Endodermal cell (in vitro differentiated cells): ENCODE results near the gene RCVRN. TPM values are rescaled to one million over a fixed set of nuclear protein-coding genes. Genes with fewer than 3 reads are reported as not detected.

Experiments
- DNase-seq: peaks from one replicate; pipeline ENCODE4 v3.0.0-alpha.2; 2017
- H3K27ac ChIP-seq: 2 replicates; pipeline ENCODE4 v1.5.1; 2013; ENCODE audit warnings: mild to moderate bottlenecking, low read depth, low read length, moderate library complexity
- H3K27me3 ChIP-seq: 2 replicates; pipeline ENCODE4 v1.6.1; 2013; ENCODE audit warnings: mild to moderate bottlenecking, low read length, moderate library complexity; ENCODE audit not compliant: insufficient read depth, control insufficient read depth, poor library complexity, severe bottlenecking
- H3K36me3 ChIP-seq: 2 replicates; pipeline ENCODE4 v1.7.0; 2013; ENCODE audit warnings: mild to moderate bottlenecking, low read length, moderate library complexity; ENCODE audit not compliant: control insufficient read depth, insufficient read depth
- H3K4me1 ChIP-seq: one replicate; pipeline ENCODE4 v1.7.0; 2013; ENCODE audit warnings: low read length; ENCODE audit not compliant: control insufficient read depth, insufficient read depth
- H3K4me3 ChIP-seq: 2 replicates; pipeline ENCODE4 v1.5.1; 2013; ENCODE audit warnings: mild to moderate bottlenecking, low read length, moderate library complexity
- H3K9ac ChIP-seq: 2 replicates; pipeline ENCODE4 v1.6.1; 2013; ENCODE audit warnings: mild to moderate bottlenecking, low read length, moderate library complexity; ENCODE audit not compliant: poor library complexity, severe bottlenecking; ENCODE audit errors: extremely low read depth
- H3K9me3 ChIP-seq: 2 replicates; pipeline ENCODE4 v1.6.1; 2013; ENCODE audit warnings: mild to moderate bottlenecking, low read length, moderate library complexity; ENCODE audit not compliant: control insufficient read depth
- H3K27ac Mint-ChIP-seq: 2 replicates; pipeline ENCODE4 v1.8.0; 2020; ENCODE audit warnings: mixed read lengths
- H3K27me3 Mint-ChIP-seq: 2 replicates; pipeline ENCODE4 v1.8.0; 2021; ENCODE audit warnings: mild to moderate bottlenecking, mixed read lengths; ENCODE audit not compliant: insufficient read depth
- H3K36me3 Mint-ChIP-seq: 2 replicates; pipeline ENCODE4 v1.8.0; 2020; ENCODE audit warnings: low read depth, mixed read lengths
- H3K4me1 Mint-ChIP-seq: 2 replicates; pipeline ENCODE4 v1.8.0; 2020; ENCODE audit warnings: mixed read lengths
- H3K4me3 Mint-ChIP-seq: 2 replicates; pipeline ENCODE4 v1.8.0; 2020; ENCODE audit warnings: mild to moderate bottlenecking, moderate library complexity, mixed read lengths
- H3K9me3 Mint-ChIP-seq: 2 replicates; pipeline ENCODE4 v1.8.0; 2020; ENCODE audit warnings: mild to moderate bottlenecking, mixed read lengths
- WGBS, 2 experiments: methylation state at CpG; one replicate each; pipeline versions ENCODE4 v1.1.5 to v1.1.7; 2013; ENCODE audit warnings: missing lambda C conversion rate in 2 of 2, mixed read lengths in 1 of 2; ENCODE audit not compliant: insufficient coverage in 1 of 2, insufficient read length in 1 of 2; 5-methylcytosine and 5-hydroxymethylcytosine counted together
- total RNA-seq, 2 donors: library from RNA; stranded (reverse); fragmentation: NEBNext Ultra II Directional in 1 of 2; extraction: Animal tissue kit (Norgen Biotek cat#: 25700) in 1 of 2; gene quantifications; 2 replicates in 1 of 2; 3 replicates in 1 of 2; pipeline ENCODE4 v1.2.1, GENCODE V29; 2021
- TF ChIP-seq, protein P1 (sequence below): fragments of 200-600 bp; sonication (generic); conservative IDR thresholded peaks from 2 replicates; pipeline ENCODE4 v1.5.0; 2021; ENCODE audit warnings: antibody characterized with exemption, mild to moderate bottlenecking

The RCVRN gene
- total RNA-seq, 2 donors from 2014 or later: not detected

- Histone ChIP-seq H3K4me1 (no peaks in the 10 kb centered on the region), H3K27ac (no peak overlapping the region), H3K4me3 (no peak overlapping the region), H3K9me3 (peaks cover 9% of the 10 kb centered on the region), H3K9ac (no peak overlapping the region), H3K36me3 (no peaks in the 10 kb centered on the region), H3K27me3 (no peaks in the 10 kb centered on the region)
- H3K36me3 Mint-ChIP-seq: peaks cover 7% of the 10 kb centered on the region
- TF ChIP-seq, protein P1, sequence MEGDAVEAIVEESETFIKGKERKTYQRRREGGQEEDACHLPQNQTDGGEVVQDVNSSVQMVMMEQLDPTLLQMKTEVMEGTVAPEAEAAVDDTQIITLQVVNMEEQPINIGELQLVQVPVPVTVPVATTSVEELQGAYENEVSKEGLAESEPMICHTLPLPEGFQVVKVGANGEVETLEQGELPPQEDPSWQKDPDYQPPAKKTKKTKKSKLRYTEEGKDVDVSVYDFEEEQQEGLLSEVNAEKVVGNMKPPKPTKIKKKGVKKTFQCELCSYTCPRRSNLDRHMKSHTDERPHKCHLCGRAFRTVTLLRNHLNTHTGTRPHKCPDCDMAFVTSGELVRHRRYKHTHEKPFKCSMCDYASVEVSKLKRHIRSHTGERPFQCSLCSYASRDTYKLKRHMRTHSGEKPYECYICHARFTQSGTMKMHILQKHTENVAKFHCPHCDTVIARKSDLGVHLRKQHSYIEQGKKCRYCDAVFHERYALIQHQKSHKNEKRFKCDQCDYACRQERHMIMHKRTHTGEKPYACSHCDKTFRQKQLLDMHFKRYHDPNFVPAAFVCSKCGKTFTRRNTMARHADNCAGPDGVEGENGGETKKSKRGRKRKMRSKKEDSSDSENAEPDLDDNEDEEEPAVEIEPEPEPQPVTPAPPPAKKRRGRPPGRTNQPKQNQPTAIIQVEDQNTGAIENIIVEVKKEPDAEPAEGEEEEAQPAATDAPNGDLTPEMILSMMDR: no peak
- H3K27me3 Mint-ChIP-seq: no peaks in the 10 kb centered on the region
- H3K27ac Mint-ChIP-seq: no peak overlapping the region
- 87 to 89% methylated on average over 1 to 2 of the region's 3 CpGs for WGBS, 2 experiments
- peaks cover 4% of the 10 kb centered on the region for H3K9me3 Mint-ChIP-seq
- no peak for DNase-seq
- H3K4me1 Mint-ChIP-seq: no peaks in the 10 kb centered on the region
- H3K4me3 Mint-ChIP-seq: no peak overlapping the region
These were observed 31.0 kb upstream of the RCVRN start for GRCh38 chr17:9936095-9936494.

DNA sequence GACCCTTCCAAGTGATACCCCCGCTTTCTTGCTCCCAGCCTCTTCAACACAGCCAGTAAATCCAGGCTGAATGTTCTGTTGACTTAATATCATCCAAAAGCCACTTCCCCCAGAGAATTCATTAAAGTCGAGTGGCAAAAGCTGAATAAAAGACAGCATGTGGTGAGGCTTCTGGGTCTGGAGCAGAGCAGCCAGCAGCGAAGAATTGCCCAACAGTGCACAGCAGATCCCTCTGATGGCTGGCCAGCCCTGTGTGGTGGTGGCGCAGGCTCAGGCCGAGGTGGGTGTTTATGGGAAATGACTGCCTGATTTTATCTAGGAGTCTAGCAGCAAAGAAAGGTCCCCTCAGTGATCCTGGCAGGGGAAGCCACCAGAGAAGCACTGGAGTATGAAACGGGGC lies 30.3 kb upstream of the RCVRN start:
- no peak for DNase-seq
- H3K27me3 ChIP-seq: no peaks in the 10 kb centered on the region
- H3K4me1 ChIP-seq: no peaks in the 10 kb centered on the region
- Mint-ChIP-seq H3K36me3 (peaks cover 7% of the 10 kb centered on the region), H3K4me3 (no peak overlapping the region), H3K4me1 (no peaks in the 10 kb centered on the region), H3K9me3 (peaks cover 4% of the 10 kb centered on the region), H3K27me3 (no peaks in the 10 kb centered on the region), H3K27ac (no peak overlapping the region)
- H3K27ac ChIP-seq: no peak overlapping the region
- H3K9me3 ChIP-seq: peaks cover 9% of the 10 kb centered on the region
- H3K9ac ChIP-seq: no peak overlapping the region
- WGBS, 2 experiments: 92% methylated on average over 4 to 6 of the region's 6 CpGs
- no peaks in the 10 kb centered on the region for H3K36me3 ChIP-seq
- TF ChIP-seq, protein P1: no peak
- H3K4me3 ChIP-seq: no peak overlapping the region

DNA sequence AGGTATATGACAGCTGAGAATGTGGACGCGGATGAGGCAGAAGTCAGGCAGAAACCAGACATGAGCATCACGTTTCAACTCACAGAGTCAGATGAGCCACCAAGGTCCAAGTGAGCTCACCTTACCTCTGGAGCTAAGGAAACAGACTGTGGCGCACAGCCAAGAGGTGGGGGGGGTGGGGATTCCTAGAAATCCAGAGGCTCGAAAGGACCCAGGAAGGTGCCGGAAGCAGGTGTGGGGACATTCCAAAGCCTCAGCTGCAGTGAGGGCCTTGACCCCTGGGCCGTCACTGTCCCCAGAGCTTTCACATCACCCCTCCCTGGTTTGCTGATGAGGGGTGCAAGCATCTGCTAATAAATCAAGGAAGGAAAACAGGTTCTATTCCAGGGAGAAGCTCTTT lies 29.3 kb upstream of the RCVRN start:
- no peak for DNase-seq
- Histone ChIP-seq H3K9ac (no peak overlapping the region), H3K27ac (no peak overlapping the region), H3K4me1 (no peaks in the 10 kb centered on the region), H3K27me3 (no peaks in the 10 kb centered on the region), H3K9me3 (peaks cover 9% of the 10 kb centered on the region), H3K36me3 (no peaks in the 10 kb centered on the region), H3K4me3 (no peak overlapping the region)
- no peaks in the 10 kb centered on the region for H3K27me3 Mint-ChIP-seq
- H3K36me3 Mint-ChIP-seq: peaks cover 7% of the 10 kb centered on the region
- no peak overlapping the region for H3K4me3 Mint-ChIP-seq
- peaks cover 4% of the 10 kb centered on the region for H3K9me3 Mint-ChIP-seq
- no peak overlapping the region for H3K27ac Mint-ChIP-seq
- TF ChIP-seq, protein P1: no peak
- no peaks in the 10 kb centered on the region for H3K4me1 Mint-ChIP-seq
- 91 to 100% methylated on average over 2 to 7 of the region's 7 CpGs for WGBS, 2 experiments
